AG09309 (cell line): ENCODE measurements around the gene ZCCHC24.

Source experiments
- DNase-seq: peaks from one replicate; pipeline ENCODE4 v3.0.0-alpha.2; 2010; ENCODE audit warnings: low read depth
- H3K4me3 ChIP-seq: 2 replicates; pipeline ENCODE4 v1.5.1; 2011; ENCODE audit warnings: mild to moderate bottlenecking, low read depth, low read length, moderate library complexity; ENCODE audit not compliant: control insufficient read depth
- CTCF ChIP-seq: IDR thresholded peaks from 2 replicates; pipeline ENCODE4 v1.5.1; 2011; ENCODE audit warnings: mild to moderate bottlenecking, low read depth, low read length, inconsistent platforms; ENCODE audit not compliant: insufficient read depth, control insufficient read depth; ENCODE audit errors: missing control alignments

The ZCCHC24 gene

GRCh38 chr10:79427965-79428364 is 17.5 kb downstream of the ZCCHC24 start:
- no peak for TF ChIP-seq CTCF
- H3K4me3 ChIP-seq, result no peak overlapping the region
- DNase-seq, result no peak

- no peak for TF ChIP-seq CTCF
- no peak overlapping the region for H3K4me3 ChIP-seq
- no peak for DNase-seq
These were observed 20.3 kb downstream of the ZCCHC24 start for GRCh38 chr10:79425074-79425532.

GRCh38 chr10:79424221-79425073 is 21.0 kb downstream of the ZCCHC24 start:
- DNase-seq, result no peak
- no peak for TF ChIP-seq CTCF
- no peak overlapping the region for H3K4me3 ChIP-seq

- no peak overlapping the region for H3K4me3 ChIP-seq
- TF ChIP-seq CTCF, result no peak
These were observed 23.1 kb downstream of the ZCCHC24 start for GRCh38 chr10:79422178-79422892.

GRCh38 chr10:79420974-79421688 is 24.3 kb downstream of the ZCCHC24 start:
- H3K4me3 ChIP-seq, result no peak overlapping the region
- DNase-seq, result no peak
- TF ChIP-seq CTCF, result no peak

More at GRCh38 chr10:79422178-79422892, 23.1 kb downstream of the ZCCHC24 start:
- DNase-seq, result no peak

GRCh38 chr10:79418886-79419595 is 26.4 kb downstream of the ZCCHC24 start:
- no peak overlapping the region for H3K4me3 ChIP-seq
- TF ChIP-seq CTCF, result no peak
- no peak for DNase-seq
